ENCODE measurements around the gene LZTS2. TPM values are rescaled to one million over a fixed set of nuclear protein-coding genes. Genes with fewer than 3 reads are reported as not detected.

Gene LZTS2
- total RNA-seq, 2 experiments from 2014 or later, result 14.5 to 15.5 TPM

DNA sequence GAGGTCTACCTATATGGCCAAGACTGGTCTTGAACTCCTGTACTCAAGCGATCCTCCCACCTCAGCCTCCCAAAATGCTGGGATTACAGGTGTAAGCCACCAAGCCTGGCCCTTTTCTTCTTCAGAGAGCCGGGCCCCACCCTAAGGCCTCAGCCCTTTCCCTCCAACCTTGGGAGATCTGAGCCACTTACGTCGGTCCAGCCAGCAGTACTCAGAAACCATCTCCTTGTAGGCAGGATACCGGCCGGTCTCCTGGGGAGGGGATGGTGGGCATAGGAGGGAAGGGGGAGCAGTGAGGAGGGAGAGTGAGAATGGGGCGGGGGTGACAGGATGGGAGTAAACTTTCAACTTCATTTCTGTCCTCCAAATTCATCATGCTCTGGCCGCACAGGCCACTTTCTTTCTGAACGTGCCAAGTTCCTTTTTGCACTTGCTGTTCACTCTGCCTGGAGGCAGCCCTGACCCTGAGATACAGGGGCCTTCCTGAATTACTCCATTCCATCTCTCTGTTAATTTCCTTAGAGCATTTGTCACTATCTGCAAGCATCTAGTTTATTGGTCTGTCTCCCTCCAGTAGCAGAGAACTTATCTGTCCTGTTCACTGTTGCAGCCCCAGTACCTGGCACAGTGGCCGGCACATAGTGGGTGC, 20.9 kb downstream of the LZTS2 start:
- H3K27ac Mint-ChIP-seq, result no peak overlapping the region
- POLR2A ChIA-PET, result no interaction called here
- ATAC-seq (no peak), DNase-seq (no peak)
- H3K9me3 Mint-ChIP-seq, result no peaks in the 10 kb centered on the region
- H3K27me3 Mint-ChIP-seq, result peaks cover 35% of the 10 kb centered on the region
- CTCF ChIA-PET, result interaction anchor here (1.7 to 7.3 kb wide), 5 partner anchors 7 to 47 kb away, joined by 4 to 178 read pairs (median 114); partner anchors contain the start of genes LZTS2, PDZD7 and SFXN3
- no peaks in the 10 kb centered on the region for H3K36me3 Mint-ChIP-seq (ENCODE audit: low read depth)
- no peak for TF ChIP-seq CTCF (IDR thresholded peaks at IDR 0.05)
- peaks cover 7% of the 10 kb centered on the region for H3K4me1 Mint-ChIP-seq (ENCODE audit: low read depth)
- intact Hi-C loops (cut with micrococcal nuclease), result no loop called here
- H3K4me3 Mint-ChIP-seq, result no peak overlapping the region

GRCh38 chr10:101021239-101021638, 21.6 kb downstream of the LZTS2 start:
- Mint-ChIP-seq H3K4me3 (no peak overlapping the region), H3K4me1 (ENCODE audit: low read depth) (peaks cover 7% of the 10 kb centered on the region), H3K27ac (no peak overlapping the region), H3K9me3 (no peaks in the 10 kb centered on the region), H3K36me3 (ENCODE audit: low read depth) (no peaks in the 10 kb centered on the region), H3K27me3 (peaks cover 31% of the 10 kb centered on the region)
- no peak for DNase-seq
- intact Hi-C loops (cut with micrococcal nuclease), result no loop called here
- ChIA-PET POLR2A (interaction anchor here (0.7 kb wide), 1 partner anchor 8 kb away, joined by 3 read pairs; no protein-coding TSS in a partner anchor), CTCF (interaction anchor here (2.0 kb wide), 1 partner anchor 46 kb away, joined by 5 read pairs; no protein-coding TSS in a partner anchor)
- ATAC-seq, result no peak
- TF ChIP-seq CTCF (IDR thresholded peaks at IDR 0.05), result no peak

DNA sequence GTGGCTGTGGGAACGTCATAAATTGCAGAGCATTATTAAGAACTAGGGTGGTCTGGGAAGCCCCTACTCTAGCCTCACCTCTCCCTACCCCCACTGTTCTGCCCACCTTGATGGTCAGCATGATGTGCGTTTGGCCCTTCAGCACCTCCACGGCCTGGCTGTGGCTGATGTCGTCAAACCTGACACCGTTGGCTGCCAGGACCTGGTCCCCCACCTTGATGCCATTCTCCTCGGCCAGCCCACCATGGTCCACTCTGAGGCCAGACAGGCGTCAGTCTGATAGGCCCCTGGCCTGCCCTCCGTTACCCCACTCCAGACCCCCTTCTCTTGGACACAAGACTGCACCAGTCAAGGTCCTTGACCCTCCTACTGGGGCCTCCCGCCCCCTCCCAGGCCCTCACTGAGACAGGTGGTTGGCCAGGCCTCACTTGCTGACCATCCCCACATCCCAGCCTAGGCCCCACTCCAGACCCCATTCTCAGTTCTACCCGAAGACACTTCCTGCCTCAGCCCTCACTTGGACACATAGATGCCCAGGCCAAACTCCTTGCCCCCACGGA, 22.2 kb downstream of the LZTS2 start:
- POLR2A ChIA-PET, result interaction anchor here (0.7 kb wide), 1 partner anchor 8 kb away, joined by 3 read pairs; no protein-coding TSS in a partner anchor
- Mint-ChIP-seq H3K36me3 (ENCODE audit: low read depth) (no peaks in the 10 kb centered on the region), H3K9me3 (no peaks in the 10 kb centered on the region), H3K4me3 (no peak overlapping the region), H3K27ac (no peak overlapping the region), H3K4me1 (ENCODE audit: low read depth) (peaks cover 7% of the 10 kb centered on the region), H3K27me3 (peaks cover 26% of the 10 kb centered on the region)
- DNase-seq, result no peak
- no peak for TF ChIP-seq CTCF (IDR thresholded peaks at IDR 0.05)
- CTCF ChIA-PET, result interaction anchor here (2.0 kb wide), 1 partner anchor 45 kb away, joined by 5 read pairs; no protein-coding TSS in a partner anchor
- intact Hi-C loops (cut with micrococcal nuclease), result no loop called here
- no peak for ATAC-seq

DNA sequence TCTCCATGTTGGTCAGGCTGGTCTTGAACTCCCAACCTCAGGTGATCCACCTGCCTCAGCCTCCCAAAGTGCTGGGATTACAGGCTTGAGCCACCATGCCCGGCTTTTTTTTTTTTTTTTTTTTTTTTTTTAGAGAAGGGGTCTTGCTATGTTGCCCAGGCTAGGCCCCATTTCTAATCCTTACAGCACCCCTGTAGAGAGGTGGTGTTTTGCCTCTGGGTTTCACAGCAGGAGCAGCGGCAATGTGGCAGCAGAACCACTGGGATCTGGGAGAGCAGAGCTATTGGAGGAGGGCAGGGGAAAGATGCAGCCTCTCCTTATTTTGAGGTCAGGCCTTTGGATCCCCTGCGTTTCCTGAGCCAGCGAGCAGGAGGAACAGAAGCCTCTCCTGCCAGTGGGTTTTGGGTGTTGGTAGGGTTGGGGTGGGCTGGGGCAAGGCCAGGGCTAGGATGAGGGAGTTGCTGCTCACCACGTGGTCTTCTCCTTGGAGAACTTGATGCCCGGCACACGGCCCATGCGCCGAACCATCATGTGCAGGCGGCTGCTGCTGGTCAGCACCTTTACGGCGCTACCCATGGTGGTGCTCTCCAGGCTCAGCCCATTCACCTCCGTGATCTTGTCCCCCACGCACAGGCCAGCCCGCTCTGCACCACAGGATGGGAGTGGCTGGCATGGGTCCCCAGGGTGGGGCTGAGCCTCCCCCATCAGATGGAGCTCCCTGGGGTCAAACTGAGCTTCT, 23.5 kb downstream of the LZTS2 start:
- H3K27ac Mint-ChIP-seq, result no peak overlapping the region
- peaks cover 20% of the 10 kb centered on the region for H3K27me3 Mint-ChIP-seq
- TF ChIP-seq CTCF (IDR thresholded peaks at IDR 0.05), result no peak
- DNase-seq (no peak), ATAC-seq (no peak)
- no peaks in the 10 kb centered on the region for H3K9me3 Mint-ChIP-seq
- H3K4me1 Mint-ChIP-seq (ENCODE audit: low read depth), result peaks cover 7% of the 10 kb centered on the region
- intact Hi-C loops (cut with micrococcal nuclease), result no loop called here
- no peak overlapping the region for H3K4me3 Mint-ChIP-seq
- ChIA-PET POLR2A (no interaction called here), CTCF (interaction anchor here (2.0 to 9.8 kb wide), 2 partner anchors 6 to 44 kb away, joined by 5 to 147 read pairs; no protein-coding TSS in a partner anchor)
- H3K36me3 Mint-ChIP-seq (ENCODE audit: low read depth), result no peaks in the 10 kb centered on the region
